Keratinocyte (primary cell): Measurements from ENCODE around the gene NOM1. TPM values are rescaled to one million over a fixed set of nuclear protein-coding genes. Genes with fewer than 3 reads are reported as not detected.

Experiments used
- DNase-seq: peaks from one replicate; pipeline ENCODE4 v3.0.0-alpha.2; 2011; ENCODE audit warnings: low read depth, missing footprints, low spot score
- FAIRE-seq: peaks from 2 replicates; lab custom pipeline; 2011; peaks lifted over from hg19 to GRCh38; lab: Jason Lieb, UNC
- H2AFZ ChIP-seq: 2 replicates; pipeline ENCODE4 v1.6.0; 2012; ENCODE audit warnings: low read length, control low read depth, inconsistent platforms; ENCODE audit not compliant: control insufficient read depth
- H3K27ac ChIP-seq: 2 replicates; pipeline ENCODE4 v1.5.1; 2011; ENCODE audit warnings: low read length; ENCODE audit not compliant: control insufficient read depth, insufficient read depth
- H3K27me3 ChIP-seq: 3 replicates; pipeline ENCODE4 v1.6.0; 2011; ENCODE audit warnings: low read length; ENCODE audit not compliant: control insufficient read depth, insufficient read depth; ENCODE audit errors: extremely low read depth
- H3K36me3 ChIP-seq, 2 experiments: 2 replicates in 1 of 2; 3 replicates in 1 of 2; pipeline ENCODE4 v1.5.1; 2011; ENCODE audit warnings: low read length in 2 of 2, mild to moderate bottlenecking in 1 of 2; ENCODE audit not compliant: control insufficient read depth in 2 of 2, insufficient read depth in 2 of 2; ENCODE audit errors: extremely low read depth in 1 of 2
- H3K4me1 ChIP-seq: 3 replicates; pipeline ENCODE4 v1.5.1; 2011; ENCODE audit warnings: low read length; ENCODE audit not compliant: control insufficient read depth, insufficient read depth; ENCODE audit errors: extremely low read depth
- H3K4me2 ChIP-seq: 3 replicates; pipeline ENCODE4 v1.6.0; 2011; ENCODE audit warnings: low read depth, low read length; ENCODE audit not compliant: control insufficient read depth, insufficient read depth; ENCODE audit errors: extremely low read depth
- H3K4me3 ChIP-seq, 3 experiments: fragments of 200-600 bp in 1 of 3; sonication (generic) in 1 of 3; 2 replicates in 2 of 3; 3 replicates in 1 of 3; pipeline ENCODE4 v1.5.1; 2011 to 2016; ENCODE audit warnings: low read length in 3 of 3, mild to moderate bottlenecking in 3 of 3, control low read depth in 2 of 3, inconsistent platforms in 1 of 3, low read depth in 1 of 3, mixed read lengths in 1 of 3, mixed run types in 1 of 3, moderate library complexity in 1 of 3; ENCODE audit not compliant: control insufficient read depth in 2 of 3, insufficient read depth in 2 of 3; ENCODE audit errors: extremely low read depth in 1 of 3
- H3K79me2 ChIP-seq: 2 replicates; pipeline ENCODE4 v1.6.0; 2012; ENCODE audit warnings: low read length; ENCODE audit not compliant: control insufficient read depth, insufficient read depth
- H3K9ac ChIP-seq: 3 replicates; pipeline ENCODE4 v1.6.0; 2011; ENCODE audit warnings: low read length; ENCODE audit not compliant: control insufficient read depth, insufficient read depth; ENCODE audit errors: extremely low read depth
- H3K9me1 ChIP-seq: 3 replicates; pipeline ENCODE4 v1.6.0; 2011; ENCODE audit warnings: low read length; ENCODE audit not compliant: control insufficient read depth, insufficient read depth; ENCODE audit errors: extremely low read depth
- H3K9me3 ChIP-seq: 2 replicates; pipeline ENCODE4 v1.5.1; 2012; ENCODE audit warnings: low read depth, low read length; ENCODE audit not compliant: control insufficient read depth
- H4K20me1 ChIP-seq: 3 replicates; pipeline ENCODE4 v1.6.0; 2011; ENCODE audit warnings: low read length; ENCODE audit not compliant: control insufficient read depth, insufficient read depth; ENCODE audit errors: extremely low read depth
- EZH2 ChIP-seq: IDR thresholded peaks from one replicate; pipeline ENCODE4 v1.6.1; 2012; ENCODE audit warnings: inconsistent platforms, mild to moderate bottlenecking, low read length, moderate library complexity
- dilution Hi-C: fragments of 300-500 bp; cut with MboI; formaldehyde crosslinking; loops from one replicate; pipeline ENCODE4 v1.7.0; 2020; ENCODE audit warnings: low sequenced_read_pairs; ENCODE audit not compliant: extremely low pct_ligation_motif_present
- polyA plus RNA-seq, 5 experiments: library from polyadenylated mRNA; depleted of rRNA in 3 of 5; stranded (reverse) in 3 of 5; stranded (forward) in 1 of 5; unstranded in 1 of 5; fragments of >200 nt; gene quantifications; 1 replicate in 1 of 5; 2 replicates in 3 of 5; 3 replicates in 1 of 5; pipeline versions ENCODE4 v1.2.1 to v1.2.3, GENCODE V29; 2011 to 2012; ENCODE audit warnings: missing spikeins in 2 of 5, low read depth in 1 of 5, low replicate concordance in 1 of 5
- TF ChIP-seq, protein P1 (sequence below), 3 experiments: IDR thresholded peaks in 1 of 3; conservative IDR thresholded peaks in 1 of 3; optimal IDR thresholded peaks in 1 of 3; 2 replicates in 2 of 3; 3 replicates in 1 of 3; pipeline versions ENCODE3 to v1.5.1; 2011; ENCODE audit warnings: low read length in 3 of 3, mild to moderate bottlenecking in 3 of 3, moderate library complexity in 2 of 3, control low read depth in 1 of 3, inconsistent platforms in 1 of 3; ENCODE audit not compliant: insufficient read depth in 2 of 3; ENCODE audit errors: extremely low read depth in 1 of 3

NOM1 gene
- polyA plus RNA-seq, 1 donor (not counting 4 experiments of a cell fraction or from before 2014, with no cell fraction given): 17.1 TPM

DNA sequence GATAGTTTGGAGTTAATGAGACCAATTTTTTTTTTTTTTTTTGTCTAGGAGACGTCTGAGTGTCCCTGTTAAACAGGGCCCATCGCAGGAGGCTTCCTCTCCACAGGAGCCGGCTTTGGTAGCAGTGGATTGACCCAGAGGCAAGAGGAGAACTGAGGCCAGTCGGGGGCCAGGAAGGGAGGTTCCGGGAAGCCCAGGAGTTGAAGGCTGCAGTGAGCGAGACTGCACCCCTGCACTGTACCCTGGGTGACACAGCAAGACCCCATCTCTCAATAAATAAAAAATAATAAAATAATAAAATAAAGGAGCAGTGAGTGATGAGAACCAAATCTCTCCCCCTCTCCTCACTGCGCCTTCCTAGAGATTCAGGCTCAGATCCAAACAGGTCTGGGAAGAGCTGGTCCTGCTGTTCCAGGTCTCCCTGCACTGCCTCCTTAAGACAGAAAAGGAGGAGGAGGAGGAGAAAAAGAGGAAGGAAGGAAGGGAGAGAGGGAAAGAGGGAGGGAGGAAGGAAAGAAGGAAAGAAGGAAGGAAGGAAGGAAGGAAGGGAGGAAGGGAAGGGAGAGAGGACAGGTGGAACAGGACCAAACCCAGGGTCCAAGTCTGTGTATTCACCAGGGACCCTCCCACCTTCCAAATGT is 57.4 kb downstream of the NOM1 start:
- no peak overlapping the region for H3K4me3 ChIP-seq
- DNase-seq: no peak
- no peak for TF ChIP-seq EZH2
- FAIRE-seq: no peak
- H3K27me3 ChIP-seq: peaks cover 90% of the 10 kb centered on the region
- no peak overlapping the region for H2AFZ ChIP-seq
- H3K9me3 ChIP-seq: no peaks in the 10 kb centered on the region
- H3K9me1 ChIP-seq: no peaks in the 10 kb centered on the region
- H3K27ac ChIP-seq: no peak overlapping the region
- dilution Hi-C loops: no loop called here
- H3K79me2 ChIP-seq: no peaks in the 10 kb centered on the region
- H3K36me3 ChIP-seq: no peaks in the 10 kb centered on the region
- peaks cover 15% of the 10 kb centered on the region for H3K4me1 ChIP-seq
- H3K9ac ChIP-seq: no peak overlapping the region
- no peaks in the 10 kb centered on the region for H4K20me1 ChIP-seq
- H3K4me2 ChIP-seq: no peak overlapping the region

DNA sequence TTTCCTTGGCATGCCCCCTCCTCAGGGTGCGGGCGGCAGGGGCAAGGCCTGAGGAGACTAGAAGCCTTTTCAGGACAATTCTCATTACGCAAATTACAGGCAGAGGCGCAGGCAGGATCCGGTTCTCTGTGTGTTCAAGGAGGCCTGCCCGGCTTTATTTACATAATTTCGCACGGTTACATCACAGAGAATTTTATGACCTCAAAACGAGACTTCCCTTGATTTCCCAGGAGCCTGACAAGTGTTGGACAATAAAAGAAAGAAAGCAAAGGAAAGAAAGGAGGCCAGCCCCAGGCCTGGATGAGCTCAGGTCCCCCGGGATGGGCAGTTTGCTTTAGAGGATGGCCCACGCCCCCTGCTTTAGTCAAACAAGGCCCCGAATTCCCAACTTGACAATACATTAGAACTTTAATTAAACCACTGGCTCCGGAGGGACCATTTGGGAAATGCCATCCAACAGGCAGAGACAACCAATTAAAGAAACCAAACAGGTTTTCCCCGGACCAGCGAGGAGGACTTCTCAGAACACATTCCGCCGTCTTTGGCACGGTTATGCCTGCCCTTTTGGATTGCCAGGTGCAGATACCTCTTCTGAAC is 58.1 kb downstream of the NOM1 start:
- H3K36me3 ChIP-seq: no peaks in the 10 kb centered on the region
- H3K9me1 ChIP-seq: no peaks in the 10 kb centered on the region
- H3K4me2 ChIP-seq: no peak overlapping the region
- H3K4me3 ChIP-seq: no peak overlapping the region
- peaks cover 15% of the 10 kb centered on the region for H3K4me1 ChIP-seq
- no peaks in the 10 kb centered on the region for H3K79me2 ChIP-seq
- TF ChIP-seq, protein P1, sequence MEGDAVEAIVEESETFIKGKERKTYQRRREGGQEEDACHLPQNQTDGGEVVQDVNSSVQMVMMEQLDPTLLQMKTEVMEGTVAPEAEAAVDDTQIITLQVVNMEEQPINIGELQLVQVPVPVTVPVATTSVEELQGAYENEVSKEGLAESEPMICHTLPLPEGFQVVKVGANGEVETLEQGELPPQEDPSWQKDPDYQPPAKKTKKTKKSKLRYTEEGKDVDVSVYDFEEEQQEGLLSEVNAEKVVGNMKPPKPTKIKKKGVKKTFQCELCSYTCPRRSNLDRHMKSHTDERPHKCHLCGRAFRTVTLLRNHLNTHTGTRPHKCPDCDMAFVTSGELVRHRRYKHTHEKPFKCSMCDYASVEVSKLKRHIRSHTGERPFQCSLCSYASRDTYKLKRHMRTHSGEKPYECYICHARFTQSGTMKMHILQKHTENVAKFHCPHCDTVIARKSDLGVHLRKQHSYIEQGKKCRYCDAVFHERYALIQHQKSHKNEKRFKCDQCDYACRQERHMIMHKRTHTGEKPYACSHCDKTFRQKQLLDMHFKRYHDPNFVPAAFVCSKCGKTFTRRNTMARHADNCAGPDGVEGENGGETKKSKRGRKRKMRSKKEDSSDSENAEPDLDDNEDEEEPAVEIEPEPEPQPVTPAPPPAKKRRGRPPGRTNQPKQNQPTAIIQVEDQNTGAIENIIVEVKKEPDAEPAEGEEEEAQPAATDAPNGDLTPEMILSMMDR (optimal IDR thresholded peaks at IDR 0.05 in 1 of 3, IDR thresholded peaks at IDR 0.05 in 1 of 3, conservative IDR thresholded peaks at IDR 0.05 in 1 of 3; ENCODE audit: extremely low read depth in 1 of 3, insufficient read depth in 2 of 3, low read length in 3 of 3): no peak
- TF ChIP-seq EZH2: peak; percentile 62
- H4K20me1 ChIP-seq: no peaks in the 10 kb centered on the region
- H3K27me3 ChIP-seq: peaks cover 90% of the 10 kb centered on the region
- no peak overlapping the region for H2AFZ ChIP-seq
- dilution Hi-C loops: no loop called here
- no peak overlapping the region for H3K9ac ChIP-seq
- no peak for DNase-seq
- no peak overlapping the region for H3K27ac ChIP-seq
- no peak for FAIRE-seq
- no peaks in the 10 kb centered on the region for H3K9me3 ChIP-seq
